ENCODE data around the gene PCK2.

DNA sequence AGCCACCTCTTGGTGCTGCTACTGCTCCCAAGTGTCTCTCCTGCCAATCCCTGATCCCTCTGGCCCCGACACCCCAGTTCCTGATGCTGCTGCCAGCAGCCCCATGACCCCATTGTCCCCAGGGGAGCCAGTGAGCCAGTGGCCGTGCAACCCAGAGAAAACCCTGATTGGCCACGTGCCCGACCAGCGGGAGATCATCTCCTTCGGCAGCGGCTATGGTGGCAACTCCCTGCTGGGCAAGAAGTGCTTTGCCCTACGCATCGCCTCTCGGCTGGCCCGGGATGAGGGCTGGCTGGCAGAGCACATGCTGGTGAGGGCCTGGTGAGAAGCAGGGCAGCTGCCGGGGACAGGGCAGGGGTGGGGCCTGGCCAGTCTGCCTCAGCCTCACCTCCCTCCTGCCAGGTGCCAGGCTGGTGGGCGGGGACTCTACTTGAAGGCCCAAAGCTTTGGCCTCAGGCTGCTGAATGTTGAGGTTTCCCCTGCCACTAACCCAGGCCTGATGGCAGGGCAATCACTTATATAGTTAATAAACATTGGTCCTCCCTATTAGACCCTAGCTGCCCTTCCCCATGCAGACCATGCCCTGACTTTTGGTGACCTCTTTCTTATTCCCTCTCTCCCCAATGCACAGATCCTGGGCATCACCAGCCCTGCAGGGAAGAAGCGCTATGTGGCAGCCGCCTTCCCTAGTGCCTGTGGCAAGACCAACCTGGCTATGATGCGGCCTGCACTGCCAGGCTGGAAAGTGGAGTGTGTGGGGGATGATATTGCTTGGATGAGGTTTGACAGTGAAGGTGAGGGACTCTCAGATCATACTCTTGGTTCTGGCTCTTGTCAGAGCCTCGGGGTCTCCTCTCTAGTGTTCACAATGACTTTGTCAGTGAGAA lies 5.1 kb downstream of the PCK2 start:
- TF ChIP-seq TARDBP (IDR thresholded peaks at IDR 0.05) (no peak), SUZ12 (IDR thresholded peaks at IDR 0.05) (no peak), BHLHE40 (IDR thresholded peaks at IDR 0.05; ENCODE audit: borderline replicate concordance) (no peak)
